Hypothalamus (tissue), 51 donors: ENCODE results near the gene HTR3C.

ENCODE experiments used
- DNase-seq, 51 donors: peaks; one replicate each; lab custom pipeline; 2025; lab: John Stamatoyannopoulos, UW

Gene HTR3C

DNA sequence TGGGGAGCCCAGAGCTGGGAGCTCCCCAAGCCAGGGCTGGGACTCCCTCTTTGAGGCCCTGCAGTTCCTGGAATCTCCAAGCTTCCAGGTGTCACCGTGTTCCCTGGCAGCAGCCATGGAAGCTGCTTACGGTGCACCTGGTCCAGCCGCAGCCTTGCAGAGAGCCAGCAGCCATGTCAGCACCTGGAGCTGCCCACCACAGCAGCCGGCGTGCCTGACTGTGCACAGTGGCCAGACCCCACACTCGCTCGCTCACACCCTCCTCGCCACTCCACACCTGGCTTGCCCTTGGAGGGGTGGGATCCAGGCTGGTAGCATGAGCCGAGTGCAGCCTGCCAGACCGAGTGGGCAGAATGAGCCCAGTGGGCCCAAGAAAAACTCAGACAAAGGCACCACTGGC lies 29.2 kb downstream of the HTR3C start:
- DNase-seq, result no peak

DNA sequence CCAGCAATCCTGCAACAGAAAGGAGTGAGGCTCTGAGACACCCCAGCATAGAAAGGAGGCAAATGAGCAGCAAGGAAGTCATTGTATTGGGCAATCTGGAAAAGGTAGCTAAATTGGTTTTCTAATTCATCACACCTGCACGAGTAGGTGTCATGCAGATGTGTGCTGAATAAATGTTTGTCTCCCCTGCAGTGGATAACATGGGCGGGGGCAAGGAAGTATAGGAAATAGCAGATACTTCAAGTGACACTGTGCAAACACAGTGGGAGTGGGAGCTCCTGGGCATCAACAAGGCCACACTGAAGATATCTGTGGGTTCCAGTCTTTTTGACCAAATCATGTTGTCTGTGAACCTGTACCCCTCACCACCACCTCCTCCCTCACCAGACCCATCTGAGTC lies 29.6 kb downstream of the HTR3C start:
- DNase-seq, result no peak

DNA sequence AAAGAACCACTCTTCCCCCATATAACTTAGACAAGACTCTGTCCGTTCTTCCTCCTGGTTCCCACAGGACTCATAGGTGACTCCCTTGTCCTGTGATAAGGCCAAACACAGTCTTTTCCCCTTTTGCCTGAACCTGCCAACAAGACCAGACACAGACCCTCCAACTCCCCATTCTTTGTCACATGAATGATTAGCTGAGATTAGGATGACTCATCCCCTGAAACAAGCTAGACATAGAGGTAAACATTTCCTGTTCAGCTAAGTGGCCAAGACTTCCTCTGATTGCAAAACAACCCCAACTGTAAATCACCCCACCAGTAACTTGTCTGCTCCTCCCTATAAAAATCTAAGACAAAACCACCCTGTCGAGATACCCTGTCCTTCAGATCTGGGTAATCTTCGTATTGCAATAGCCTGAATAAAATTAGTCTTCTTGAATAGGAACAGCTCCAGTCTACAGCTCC lies 32.6 kb downstream of the HTR3C start:
- DNase-seq, result no peak

DNA sequence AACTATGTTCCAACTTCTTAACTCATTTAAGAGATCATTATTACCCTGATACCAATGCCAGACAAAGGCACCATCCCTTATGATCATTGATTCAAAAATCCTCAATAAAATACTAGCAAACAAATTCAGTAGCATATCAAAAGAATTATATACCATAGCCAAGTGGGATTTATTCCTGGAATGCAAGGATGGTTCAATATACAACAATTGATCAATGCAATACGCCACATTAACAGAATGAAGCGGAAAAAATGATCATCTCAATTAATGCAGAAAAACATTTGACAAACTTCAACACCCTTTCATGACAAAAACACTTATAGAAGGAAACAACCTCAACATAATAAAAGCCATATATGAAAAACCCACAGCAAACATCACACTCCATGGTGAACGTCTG lies 39.4 kb downstream of the HTR3C start:
- no peak for DNase-seq

DNA sequence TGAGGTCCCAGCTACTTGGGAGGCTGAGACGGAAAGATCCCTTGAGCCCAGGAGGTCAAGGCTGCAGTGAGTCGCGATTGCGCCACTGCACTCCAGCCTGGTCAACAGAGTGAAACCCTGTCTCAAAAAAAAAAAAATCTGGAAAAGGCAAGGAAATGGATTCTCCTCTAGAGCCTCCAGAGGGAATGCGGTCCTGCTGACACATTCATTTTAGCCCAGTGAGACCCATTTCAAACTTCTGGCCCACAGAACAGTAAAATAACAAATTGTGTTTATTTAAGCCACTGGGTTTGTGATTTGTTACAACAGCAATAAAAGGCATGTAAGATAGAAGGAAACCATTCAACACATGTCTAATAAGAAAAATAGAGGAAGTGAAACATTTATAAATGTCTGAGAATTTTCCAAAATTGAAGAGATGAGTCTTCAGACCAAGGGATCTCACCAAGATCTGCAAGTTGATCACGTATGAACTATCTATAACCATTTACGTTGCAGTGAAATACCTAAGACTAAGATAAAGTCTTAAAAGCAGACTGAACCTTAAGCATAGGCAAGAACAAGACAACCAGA lies 44.0 kb downstream of the HTR3C start, which contains the start of gene HTR3E:
Gene HTR3E, plus strand, starts transcription at position 254 of the 573 bp plus-strand sequence. CDS start 466 bp downstream, outside the sequence.
- DNase-seq, result no peak

DNA sequence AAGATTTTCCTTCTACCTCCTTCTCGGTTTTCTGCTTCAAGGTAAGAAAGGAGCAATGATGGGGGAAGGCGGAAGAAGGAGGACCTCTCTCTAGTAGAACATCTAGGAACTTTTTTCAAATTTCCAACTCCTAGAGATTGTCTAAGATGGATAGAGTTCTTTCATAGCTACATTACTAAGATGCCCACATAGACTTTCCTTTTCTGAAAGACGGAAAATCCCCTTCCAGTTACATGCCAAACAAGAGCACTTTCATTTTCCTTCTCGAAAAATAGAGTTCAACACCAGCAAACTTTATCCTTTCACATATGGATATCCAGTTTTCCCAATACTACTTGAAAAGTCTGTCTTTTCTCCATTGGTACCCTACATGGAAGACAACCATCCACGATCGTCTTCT lies 44.7 kb downstream of the HTR3C start:
- DNase-seq, result no peak

DNA sequence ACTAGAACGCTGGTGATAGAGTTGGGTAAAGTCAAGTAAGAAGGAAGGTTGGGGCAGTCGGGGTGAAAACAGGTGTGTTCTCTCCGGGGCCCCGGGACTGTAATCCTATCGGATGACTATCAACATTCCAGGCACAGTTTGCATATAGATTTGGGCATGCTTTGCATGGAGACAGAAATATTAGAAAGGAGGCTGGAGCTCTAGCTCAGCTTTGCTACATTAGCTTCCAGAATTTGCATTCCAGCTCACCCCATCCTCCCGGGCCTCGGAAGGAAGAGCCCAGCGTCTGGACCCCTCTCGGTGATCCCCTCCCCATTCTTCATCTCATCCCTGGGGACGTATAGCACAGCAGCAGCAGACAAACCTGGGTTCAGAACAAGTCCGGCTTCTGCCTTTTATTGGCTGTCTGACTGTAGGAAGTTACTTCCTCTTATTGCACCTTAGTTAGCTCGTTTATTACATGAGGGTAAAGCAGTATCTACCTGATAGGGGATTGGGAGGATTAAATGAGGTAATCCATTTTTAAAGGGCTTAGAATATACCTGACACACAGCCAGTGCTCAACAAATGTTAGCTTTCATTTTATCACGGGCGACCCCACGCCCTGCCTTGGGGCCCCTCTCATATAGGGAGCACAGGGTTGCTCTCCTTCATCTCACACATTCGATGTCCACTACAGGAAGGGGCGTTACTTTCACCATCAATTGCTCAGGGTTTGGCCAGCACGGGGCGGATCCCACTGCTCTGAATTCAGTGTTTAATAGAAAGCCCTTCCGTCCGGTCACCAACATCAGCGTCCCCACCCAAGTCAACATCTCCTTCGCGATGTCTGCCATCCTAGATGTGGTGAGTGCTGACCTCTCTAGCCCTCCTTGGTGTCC lies 47.2 kb downstream of the HTR3C start:
- DNase-seq, result no peak
